IMR-90 (cell line): ENCODE results near the gene ADORA2A. TPM values are rescaled to one million over a fixed set of nuclear protein-coding genes. Genes with fewer than 3 reads are reported as not detected.

Experiments used
- ATAC-seq: fragments of 200-7000 bp; cut with Tn5 transposase; 2 replicates; pipeline ENCODE4 v1.9.1; 2020; ENCODE audit warnings: low read depth, mild to moderate bottlenecking, moderate library complexity
- BruUV-seq: library from RNA; stranded (reverse); fragments of 400-500 nt; replicated peaks from 2 replicates; lab custom pipeline; 2021; lab: Mats Ljungman, UMichigan
- CTCF ChIA-PET: fragments of 300-600 bp; formaldehyde crosslinking; extraction: SDS; loops from one replicate; lab custom pipeline; 2021; ENCODE audit warnings: antibody characterized with exemption; lab: Yijun Ruan, JAX
- POLR2A ChIA-PET: fragments of 300-600 bp; sonication (Branson Sonifier 250); formaldehyde crosslinking; loops from one replicate; lab custom pipeline; 2022; ENCODE audit warnings: antibody characterized with exemption; ENCODE audit not compliant: unreplicated experiment; lab: Charles Lee
- DNase-seq: peaks from one replicate; pipeline ENCODE4 v3.0.0; 2013
- H2AFZ ChIP-seq: replicated peaks from 2 replicates; pipeline ENCODE3; 2013; ENCODE audit warnings: low read length, mild to moderate bottlenecking; ENCODE audit not compliant: poor library complexity
- H2AK5ac ChIP-seq: 2 replicates; pipeline ENCODE4 v1.6.1; 2013; ENCODE audit warnings: low read depth, low read length, inconsistent platforms
- H2AK9ac ChIP-seq: replicated peaks from 2 replicates; pipeline ENCODE3; 2013; ENCODE audit warnings: mild to moderate bottlenecking, low read depth, low read length, moderate library complexity; ENCODE audit not compliant: poor library complexity
- H2BK120ac ChIP-seq: 2 replicates; pipeline ENCODE4 v1.6.1; 2013; ENCODE audit warnings: low read depth, low read length, inconsistent platforms
- H2BK15ac ChIP-seq: 3 replicates; pipeline ENCODE4 v1.6.1; 2013; ENCODE audit warnings: low read depth, low read length, inconsistent platforms
- H2BK20ac ChIP-seq: 2 replicates; pipeline ENCODE4 v1.6.1; 2013; ENCODE audit warnings: low read depth, mild to moderate bottlenecking, inconsistent platforms, low read length, moderate library complexity
- H2BK5ac ChIP-seq: 2 replicates; pipeline ENCODE4 v1.6.1; 2013; ENCODE audit warnings: mild to moderate bottlenecking, low read depth, low read length, inconsistent platforms; ENCODE audit not compliant: poor library complexity, severe bottlenecking
- H3K14ac ChIP-seq: replicated peaks from 2 replicates; pipeline ENCODE4 v1.6.1; 2013; ENCODE audit warnings: low read depth, low read length, inconsistent platforms
- H3K18ac ChIP-seq: 2 replicates; pipeline ENCODE4 v1.6.1; 2013; ENCODE audit warnings: low read depth, low read length, control low read depth
- H3K23ac ChIP-seq: 2 replicates; pipeline ENCODE4 v1.6.1; 2013; ENCODE audit warnings: low read depth, low read length, inconsistent platforms
- H3K27ac ChIP-seq: 2 replicates; pipeline ENCODE4 v1.5.1; 2013; ENCODE audit warnings: mild to moderate bottlenecking, control low read depth, low read length; ENCODE audit not compliant: insufficient read depth
- H3K27me3 ChIP-seq: 2 replicates; pipeline ENCODE4 v1.6.1; 2013; ENCODE audit warnings: low read length; ENCODE audit not compliant: control insufficient read depth, insufficient read depth
- H3K36me3 ChIP-seq: 2 replicates; pipeline ENCODE4 v1.6.1; 2013; ENCODE audit warnings: low read length, mixed read lengths; ENCODE audit not compliant: control insufficient read depth, insufficient read depth
- H3K4ac ChIP-seq: 2 replicates; pipeline ENCODE4 v1.6.1; 2013; ENCODE audit warnings: low read depth, low read length, inconsistent platforms
- H3K4me1 ChIP-seq: 2 replicates; pipeline ENCODE4 v1.6.1; 2013; ENCODE audit warnings: low read length, mixed read lengths; ENCODE audit not compliant: control insufficient read depth, insufficient read depth
- H3K4me2 ChIP-seq: 2 replicates; pipeline ENCODE4 v1.6.1; 2013; ENCODE audit warnings: low read depth, mild to moderate bottlenecking, control low read depth, low read length, moderate library complexity
- H3K4me3 ChIP-seq: 2 replicates; pipeline ENCODE4 v1.5.1; 2013; ENCODE audit warnings: low read depth, mild to moderate bottlenecking, control low read depth, low read length, moderate library complexity; ENCODE audit not compliant: insufficient read depth
- H3K56ac ChIP-seq: 2 replicates; pipeline ENCODE4 v1.6.1; 2013; ENCODE audit warnings: low read length, inconsistent platforms; ENCODE audit not compliant: insufficient read depth; ENCODE audit errors: extremely low read depth
- H3K79me1 ChIP-seq, 2 experiments: 2 replicates each; pipeline ENCODE4 v1.6.1; 2013; ENCODE audit warnings: low read length in 2 of 2, inconsistent platforms in 1 of 2, low read depth in 1 of 2
- H3K9ac ChIP-seq: 2 replicates; pipeline ENCODE4 v1.6.1; 2013; ENCODE audit warnings: low read depth, low read length, control low read depth
- H3K9me1 ChIP-seq: 2 replicates; pipeline ENCODE4 v1.6.1; 2013; ENCODE audit warnings: low read length, inconsistent platforms; ENCODE audit not compliant: insufficient read depth
- H3K9me3 ChIP-seq: 2 replicates; pipeline ENCODE4 v1.6.1; 2013; ENCODE audit warnings: low read length; ENCODE audit not compliant: control insufficient read depth, insufficient read depth
- H4K20me1 ChIP-seq: 2 replicates; pipeline ENCODE4 v1.6.1; 2013; ENCODE audit warnings: low read length, inconsistent platforms; ENCODE audit not compliant: insufficient read depth
- H4K5ac ChIP-seq: 2 replicates; pipeline ENCODE4 v1.6.1; 2013; ENCODE audit warnings: mild to moderate bottlenecking, low read depth, low read length, control low read depth
- H4K8ac ChIP-seq, 2 experiments: 2 replicates each; pipeline ENCODE4 v1.6.1; 2013; ENCODE audit warnings: low read depth in 2 of 2, low read length in 2 of 2, control low read depth in 1 of 2, inconsistent platforms in 1 of 2
- H4K91ac ChIP-seq: 2 replicates; pipeline ENCODE4 v1.6.1; 2013; ENCODE audit warnings: low read depth, low read length, inconsistent platforms; ENCODE audit not compliant: insufficient read depth
- CEBPB ChIP-seq: IDR thresholded peaks from 2 replicates; pipeline ENCODE4 v1.6.1; 2012; ENCODE audit warnings: low read depth, low read length, improper control_type of control experiment
- CHD1 ChIP-seq: IDR thresholded peaks from 2 replicates; pipeline ENCODE4 v1.6.1; 2012; ENCODE audit warnings: low read depth, low read length, improper control_type of control experiment
- CTCF ChIP-seq: conservative IDR thresholded peaks from 2 replicates; pipeline ENCODE4 v1.5.1; 2012; ENCODE audit warnings: mild to moderate bottlenecking, low read depth, low read length, improper control_type of control experiment
- FOS ChIP-seq: fragments of 150-350 bp; IDR thresholded peaks from 2 replicates; pipeline ENCODE4 v1.6.1; 2016; ENCODE audit warnings: low read depth, low read length
- MAFK ChIP-seq: IDR thresholded peaks from 2 replicates; pipeline ENCODE4 v1.6.1; 2012; ENCODE audit warnings: low read depth, low read length, improper control_type of control experiment
- POLR2A ChIP-seq: IDR thresholded peaks from 2 replicates; pipeline ENCODE4 v1.6.1; 2012; ENCODE audit warnings: mild to moderate bottlenecking, low read depth, low read length
- RAD21 ChIP-seq: IDR thresholded peaks from 2 replicates; pipeline ENCODE4 v1.6.1; 2012; ENCODE audit warnings: low read length, improper control_type of control experiment
- RCOR1 ChIP-seq: IDR thresholded peaks from 2 replicates; pipeline ENCODE4 v1.6.1; 2012; ENCODE audit warnings: mild to moderate bottlenecking, low read length, improper control_type of control experiment; ENCODE audit not compliant: insufficient replicate concordance
- SMC3 ChIP-seq: fragments of 150-350 bp; IDR thresholded peaks from 2 replicates; pipeline ENCODE4 v1.6.1; 2016; ENCODE audit warnings: low read depth, mild to moderate bottlenecking, antibody characterized with exemption, low read length, moderate library complexity
- WGBS, 2 experiments: methylation state at CpG; one replicate each; pipeline versions ENCODE4 v1.1.5 to v1.1.7; 2013; ENCODE audit warnings: missing lambda C conversion rate in 2 of 2; ENCODE audit not compliant: insufficient read length in 1 of 2; ENCODE audit errors: extremely low coverage in 2 of 2; 5-methylcytosine and 5-hydroxymethylcytosine counted together
- dilution Hi-C: fragments of 300-500 bp; cut with HindIII; formaldehyde crosslinking; loops from one replicate; pipeline ENCODE4 v1.14.3; 2018; ENCODE audit warnings: low sequenced_read_pairs; ENCODE audit not compliant: unreplicated experiment
- in situ Hi-C: fragments of 300-500 bp; cut with MboI; formaldehyde crosslinking; loops from 3 replicates; pipeline ENCODE4 v1.14.3; 2019; ENCODE audit warnings: low sequenced_read_pairs, inconsistent platforms, mixed read lengths
- intact Hi-C: fragments of 100-400 bp; cut with micrococcal nuclease; formaldehyde crosslinking; loops from 2 replicates; pipeline ENCODE4 v1.10.0; 2022
- polyA plus RNA-seq, 3 experiments: library from polyadenylated mRNA; depleted of rRNA; stranded (reverse); fragments of >200 nt; gene quantifications; 2 replicates each; pipeline ENCODE4 v1.2.3, GENCODE V29; 2012; ENCODE audit warnings: low replicate concordance in 1 of 3
- total RNA-seq: library from RNA; depleted of rRNA; stranded (reverse); fragments of >200 nt; gene quantifications from 2 replicates; pipeline ENCODE4 v1.2.3, GENCODE V29; 2012
- TF ChIP-seq, protein P1 (sequence below): fragments of 150-350 bp; IDR thresholded peaks from 2 replicates; pipeline ENCODE4 v1.6.1; 2016; ENCODE audit warnings: low read depth, mild to moderate bottlenecking, low read length, moderate library complexity, borderline replicate concordance
- TF ChIP-seq, protein P2 (sequence below): fragments of 150-350 bp; IDR thresholded peaks from 2 replicates; pipeline ENCODE4 v1.6.1; 2017; ENCODE audit warnings: mild to moderate bottlenecking, antibody characterized with exemption, low read length, low read depth

Gene ADORA2A
- total and polyA plus RNA-seq, 2 of the 4 experiments (the other 2 are of a cell fraction): 0.36 to 1.1 TPM

- no peak overlapping the region for H3K14ac ChIP-seq
- no peak overlapping the region for H4K5ac ChIP-seq
- no peak overlapping the region for H3K9ac ChIP-seq
- H3K36me3 ChIP-seq: no peaks in the 10 kb centered on the region
- no peak overlapping the region for H2BK15ac ChIP-seq
- 0 out of 2 replicates have a peak, but pooled peaks cover 1% of the 10 kb centered on the region for H3K9me3 ChIP-seq
- BruUV-seq: no TSS peak
- intact Hi-C loops (no loop called here), in situ Hi-C loops (no loop called here), dilution Hi-C loops (no loop called here)
- no CpG with 5 or more reads among the region's 3 CpGs for WGBS, 2 experiments
- H4K8ac ChIP-seq: no peak overlapping the region
- H3K27ac ChIP-seq: no peak overlapping the region
- CTCF ChIA-PET: interaction anchor here (1.2 kb wide), 1 partner anchor 10 kb away, joined by 3 read pairs; no protein-coding TSS in a partner anchor
- no peak overlapping the region for H4K91ac ChIP-seq
- TF ChIP-seq RCOR1 (no peak), RAD21 (no peak), CHD1 (no peak), POLR2A (no peak), SMC3 (no peak), CTCF (no peak), MAFK (no peak), FOS (no peak), CEBPB (no peak)
- TF ChIP-seq, protein P1, sequence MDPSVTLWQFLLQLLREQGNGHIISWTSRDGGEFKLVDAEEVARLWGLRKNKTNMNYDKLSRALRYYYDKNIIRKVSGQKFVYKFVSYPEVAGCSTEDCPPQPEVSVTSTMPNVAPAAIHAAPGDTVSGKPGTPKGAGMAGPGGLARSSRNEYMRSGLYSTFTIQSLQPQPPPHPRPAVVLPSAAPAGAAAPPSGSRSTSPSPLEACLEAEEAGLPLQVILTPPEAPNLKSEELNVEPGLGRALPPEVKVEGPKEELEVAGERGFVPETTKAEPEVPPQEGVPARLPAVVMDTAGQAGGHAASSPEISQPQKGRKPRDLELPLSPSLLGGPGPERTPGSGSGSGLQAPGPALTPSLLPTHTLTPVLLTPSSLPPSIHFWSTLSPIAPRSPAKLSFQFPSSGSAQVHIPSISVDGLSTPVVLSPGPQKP: no peak
- TF ChIP-seq, protein P2, sequence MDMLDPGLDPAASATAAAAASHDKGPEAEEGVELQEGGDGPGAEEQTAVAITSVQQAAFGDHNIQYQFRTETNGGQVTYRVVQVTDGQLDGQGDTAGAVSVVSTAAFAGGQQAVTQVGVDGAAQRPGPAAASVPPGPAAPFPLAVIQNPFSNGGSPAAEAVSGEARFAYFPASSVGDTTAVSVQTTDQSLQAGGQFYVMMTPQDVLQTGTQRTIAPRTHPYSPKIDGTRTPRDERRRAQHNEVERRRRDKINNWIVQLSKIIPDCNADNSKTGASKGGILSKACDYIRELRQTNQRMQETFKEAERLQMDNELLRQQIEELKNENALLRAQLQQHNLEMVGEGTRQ: no peak
- H2BK20ac ChIP-seq: no peak overlapping the region
- DNase-seq (no peak), ATAC-seq (no peak)
- no peaks in the 10 kb centered on the region for H4K20me1 ChIP-seq
- H3K4ac ChIP-seq: no peak overlapping the region
- H2BK120ac ChIP-seq: no peak overlapping the region
- H3K79me1 ChIP-seq: no peaks in the 10 kb centered on the region
- H2BK5ac ChIP-seq: no peak overlapping the region
- H2AK5ac ChIP-seq: no peak overlapping the region
- H3K4me2 ChIP-seq: no peak overlapping the region
- no peak overlapping the region for H3K23ac ChIP-seq
- POLR2A ChIA-PET: no interaction called here
- H3K4me1 ChIP-seq: peaks cover 6% of the 10 kb centered on the region
- no peak overlapping the region for H3K4me3 ChIP-seq
- H3K56ac ChIP-seq: no peak overlapping the region
- 0 out of 2 replicates have a peak, but pooled peaks cover 3% of the 10 kb centered on the region for H3K9me1 ChIP-seq
- H2AK9ac ChIP-seq: no peak overlapping the region
- H3K27me3 ChIP-seq: peaks cover 7% of the 10 kb centered on the region
- H3K18ac ChIP-seq: no peak overlapping the region
- H2AFZ ChIP-seq: no peak overlapping the region
Measured at GRCh38 chr22:24446260-24446611, 18.8 kb downstream of the ADORA2A start.
